ENCODE measurements around the gene ADH4. TPM values are rescaled to one million over a fixed set of nuclear protein-coding genes. Genes with fewer than 3 reads are reported as not detected.
"Not testable (repeated sequence)": the region's sequence is repeated elsewhere in the genome, so short reads cannot be mapped to it uniquely, and the experiment has no call there.

Gene ADH4
- total RNA-seq, 4 donors from 2014 or later, result 1.2 to 5.6 (median 3.6) TPM

GRCh38 chr4:99117876-99118693 is 26.0 kb downstream of the ADH4 start:
- DNase-seq (ENCODE audit: low spot score) (no peak), ATAC-seq (ENCODE audit: low FRiP score) (no peak)
- TF ChIP-seq CTCF (IDR thresholded peaks at IDR 0.05), result no peak

GRCh38 chr4:99117122-99117841 is 26.8 kb downstream of the ADH4 start:
- not testable (repeated sequence) for DNase-seq (ENCODE audit: low spot score); ATAC-seq (ENCODE audit: low FRiP score)

GRCh38 chr4:99109286-99109685 is 34.8 kb downstream of the ADH4 start:
- ATAC-seq (ENCODE audit: low FRiP score); DNase-seq (ENCODE audit: low spot score): not testable (repeated sequence)

GRCh38 chr4:99104153-99104552 is 39.9 kb downstream of the ADH4 start:
- DNase-seq (ENCODE audit: low spot score) (no peak), ATAC-seq (ENCODE audit: low FRiP score) (peak; percentile 66)
- no peak for TF ChIP-seq CTCF (IDR thresholded peaks at IDR 0.05)

- no peak for ATAC-seq (ENCODE audit: low FRiP score)
- no peak for TF ChIP-seq CTCF (IDR thresholded peaks at IDR 0.05)
- DNase-seq (ENCODE audit: low spot score), result no peak
Observed at GRCh38 chr4:99103166-99103565, 40.9 kb downstream of the ADH4 start.

GRCh38 chr4:99102634-99103033 is 41.5 kb downstream of the ADH4 start:
- DNase-seq (ENCODE audit: low spot score) (no peak), ATAC-seq (ENCODE audit: low FRiP score) (no peak)
- TF ChIP-seq CTCF (IDR thresholded peaks at IDR 0.05), result no peak

GRCh38 chr4:99100876-99101275 is 43.2 kb downstream of the ADH4 start:
- ATAC-seq (ENCODE audit: low FRiP score) (no peak), DNase-seq (ENCODE audit: low spot score) (no peak)
- no peak for TF ChIP-seq CTCF (IDR thresholded peaks at IDR 0.05)

- ATAC-seq (ENCODE audit: low FRiP score), result not testable (repeated sequence)
Observed at GRCh38 chr4:99099814-99100213, 44.3 kb downstream of the ADH4 start.

More at GRCh38 chr4:99099814-99100213, 44.3 kb downstream of the ADH4 start:
- not testable (repeated sequence) for DNase-seq (ENCODE audit: low spot score)

Data from omental fat pad (tissue), 4 donors.